Cardiac fibroblast (primary cell): ENCODE data around the gene C1orf122.

Source experiments
- DNase-seq, 2 donors: peaks; one replicate each; pipeline versions ENCODE4 v3.0.0 to v3.0.0-alpha.2; 2010; ENCODE audit warnings: low read depth in 2 of 2
- H3K4me3 ChIP-seq, 2 donors: replicated peaks in 1 of 2; 1 replicate in 1 of 2; 2 replicates in 1 of 2; pipeline ENCODE4 v1.5.1; 2011; ENCODE audit warnings: low read depth in 2 of 2, low read length in 2 of 2, mild to moderate bottlenecking in 2 of 2, moderate library complexity in 1 of 2
- CTCF ChIP-seq: IDR thresholded peaks from one replicate; pipeline ENCODE4 v1.5.1; 2011; ENCODE audit warnings: low read depth, mild to moderate bottlenecking, low read length, inconsistent platforms

C1orf122 gene

GRCh38 chr1:37817481-37817880 is 9.9 kb downstream of the C1orf122 start:
- peak in 1 of 2 donors; percentile 30 for DNase-seq
- H3K4me3 ChIP-seq: no peak overlapping the region
- no peak for TF ChIP-seq CTCF

GRCh38 chr1:37821481-37821880 is 13.9 kb downstream of the C1orf122 start:
- no peak overlapping the region for H3K4me3 ChIP-seq
- no peak for DNase-seq
- TF ChIP-seq CTCF: no peak

- no peak overlapping the region for H3K4me3 ChIP-seq
- no peak for TF ChIP-seq CTCF
- peak in 1 of 2 donors; percentile 58 for DNase-seq
Measured at GRCh38 chr1:37822906-37823815, 15.6 kb downstream of the C1orf122 start.

- H3K4me3 ChIP-seq: no peak overlapping the region
- no peak for DNase-seq
- TF ChIP-seq CTCF: no peak
Measured at GRCh38 chr1:37824001-37824400, 16.4 kb downstream of the C1orf122 start.

- H3K4me3 ChIP-seq: no peak overlapping the region
- no peak for DNase-seq
- no peak for TF ChIP-seq CTCF
Measured at GRCh38 chr1:37825506-37825905, 17.9 kb downstream of the C1orf122 start.

- no peak for DNase-seq
- no peak overlapping the region for H3K4me3 ChIP-seq
- no peak for TF ChIP-seq CTCF
Measured at GRCh38 chr1:37828410-37829074, 21.0 kb downstream of the C1orf122 start.
